Brain microvascular endothelial cell (primary cell): ENCODE results near the gene CDHR5.

ENCODE experiments used
- DNase-seq: peaks from one replicate; pipeline ENCODE4 v3.0.0-alpha.2; 2020
- H3K27ac ChIP-seq: fragments of 250-450 bp; sonication (Bioruptor Pico); 2 replicates; pipeline ENCODE4 v1.5.1; 2020; ENCODE audit warnings: mild to moderate bottlenecking, moderate library complexity
- H3K27me3 ChIP-seq: fragments of 250-450 bp; sonication (Bioruptor Pico); replicated peaks from 2 replicates; pipeline ENCODE4 v1.5.1; 2020; ENCODE audit warnings: mild to moderate bottlenecking
- H3K36me3 ChIP-seq: fragments of 250-450 bp; sonication (Bioruptor Pico); replicated peaks from 2 replicates; pipeline ENCODE4 v1.5.1; 2020; ENCODE audit warnings: mild to moderate bottlenecking
- H3K4me3 ChIP-seq: 2 replicates; pipeline ENCODE4 v1.5.1; 2011; ENCODE audit warnings: low read depth, mild to moderate bottlenecking, control low read depth, low read length, moderate library complexity
- in situ Hi-C: cut with HindIII; loops from 2 replicates; pipeline ENCODE4 v1.10.0; 2017; ENCODE audit warnings: low sequenced_read_pairs, low pct_ligation_motif_present
- TF ChIP-seq, protein P1 (sequence below): IDR thresholded peaks from 2 replicates; pipeline ENCODE4 v1.5.1; 2011; ENCODE audit warnings: low read depth, mild to moderate bottlenecking, moderate library complexity, low read length, control low read depth, inconsistent platforms; ENCODE audit errors: missing control alignments

CDHR5 gene

DNA sequence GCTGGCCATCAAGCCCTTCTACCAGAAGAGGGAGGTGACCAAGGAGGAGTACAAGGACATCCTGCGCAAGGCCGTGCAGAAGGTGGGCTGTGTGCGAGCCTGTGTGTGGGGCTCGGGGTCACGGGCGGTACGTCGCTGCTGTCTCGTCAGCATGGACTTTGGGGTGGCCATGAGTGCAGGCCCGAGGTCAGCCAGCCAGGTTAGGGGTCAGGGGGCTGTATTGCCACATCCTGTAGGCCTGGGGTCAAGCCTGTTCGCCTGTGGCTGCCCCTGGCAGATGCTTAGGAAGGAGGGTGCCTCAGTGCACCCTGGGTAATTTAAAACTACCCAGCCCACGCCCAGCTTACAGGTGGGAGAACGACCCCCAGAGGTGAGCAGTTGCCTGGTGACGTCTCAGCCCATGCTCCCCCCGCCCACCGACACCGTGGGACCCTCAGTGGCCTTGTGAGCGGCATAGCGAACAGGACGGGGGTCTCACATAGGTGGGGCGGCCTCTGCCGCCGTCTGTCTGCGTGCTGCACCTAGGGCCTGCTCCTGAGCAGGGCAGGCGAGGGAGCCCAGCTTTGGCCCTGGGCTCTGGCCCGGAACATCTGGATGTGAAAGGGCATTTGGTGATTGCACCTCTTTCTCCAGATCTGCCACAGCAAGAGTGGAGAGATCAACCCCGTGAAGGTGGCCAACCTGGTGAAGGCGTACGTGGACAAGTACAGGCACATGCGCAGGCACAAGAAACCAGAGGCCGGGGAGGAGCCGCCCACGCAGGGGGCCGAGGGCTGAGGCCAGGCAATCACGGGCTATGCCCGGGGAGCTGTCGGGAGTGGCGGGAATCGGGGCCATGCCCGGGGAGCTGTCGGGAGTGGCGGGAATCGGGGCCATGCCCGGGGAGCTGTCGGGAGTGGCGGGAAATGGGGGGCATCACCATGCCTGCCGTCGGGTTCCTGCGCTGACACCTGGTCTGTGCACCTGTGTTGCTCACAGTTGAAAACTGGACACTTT lies 13.5 kb downstream of the CDHR5 start:
- H3K4me3 ChIP-seq: no peak overlapping the region
- TF ChIP-seq, protein P1, sequence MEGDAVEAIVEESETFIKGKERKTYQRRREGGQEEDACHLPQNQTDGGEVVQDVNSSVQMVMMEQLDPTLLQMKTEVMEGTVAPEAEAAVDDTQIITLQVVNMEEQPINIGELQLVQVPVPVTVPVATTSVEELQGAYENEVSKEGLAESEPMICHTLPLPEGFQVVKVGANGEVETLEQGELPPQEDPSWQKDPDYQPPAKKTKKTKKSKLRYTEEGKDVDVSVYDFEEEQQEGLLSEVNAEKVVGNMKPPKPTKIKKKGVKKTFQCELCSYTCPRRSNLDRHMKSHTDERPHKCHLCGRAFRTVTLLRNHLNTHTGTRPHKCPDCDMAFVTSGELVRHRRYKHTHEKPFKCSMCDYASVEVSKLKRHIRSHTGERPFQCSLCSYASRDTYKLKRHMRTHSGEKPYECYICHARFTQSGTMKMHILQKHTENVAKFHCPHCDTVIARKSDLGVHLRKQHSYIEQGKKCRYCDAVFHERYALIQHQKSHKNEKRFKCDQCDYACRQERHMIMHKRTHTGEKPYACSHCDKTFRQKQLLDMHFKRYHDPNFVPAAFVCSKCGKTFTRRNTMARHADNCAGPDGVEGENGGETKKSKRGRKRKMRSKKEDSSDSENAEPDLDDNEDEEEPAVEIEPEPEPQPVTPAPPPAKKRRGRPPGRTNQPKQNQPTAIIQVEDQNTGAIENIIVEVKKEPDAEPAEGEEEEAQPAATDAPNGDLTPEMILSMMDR: no peak
- in situ Hi-C loops: no loop called here
- H3K36me3 ChIP-seq: peaks cover 75% of the 10 kb centered on the region
- DNase-seq: no peak
- H3K27ac ChIP-seq: no peak overlapping the region
- no peaks in the 10 kb centered on the region for H3K27me3 ChIP-seq

DNA sequence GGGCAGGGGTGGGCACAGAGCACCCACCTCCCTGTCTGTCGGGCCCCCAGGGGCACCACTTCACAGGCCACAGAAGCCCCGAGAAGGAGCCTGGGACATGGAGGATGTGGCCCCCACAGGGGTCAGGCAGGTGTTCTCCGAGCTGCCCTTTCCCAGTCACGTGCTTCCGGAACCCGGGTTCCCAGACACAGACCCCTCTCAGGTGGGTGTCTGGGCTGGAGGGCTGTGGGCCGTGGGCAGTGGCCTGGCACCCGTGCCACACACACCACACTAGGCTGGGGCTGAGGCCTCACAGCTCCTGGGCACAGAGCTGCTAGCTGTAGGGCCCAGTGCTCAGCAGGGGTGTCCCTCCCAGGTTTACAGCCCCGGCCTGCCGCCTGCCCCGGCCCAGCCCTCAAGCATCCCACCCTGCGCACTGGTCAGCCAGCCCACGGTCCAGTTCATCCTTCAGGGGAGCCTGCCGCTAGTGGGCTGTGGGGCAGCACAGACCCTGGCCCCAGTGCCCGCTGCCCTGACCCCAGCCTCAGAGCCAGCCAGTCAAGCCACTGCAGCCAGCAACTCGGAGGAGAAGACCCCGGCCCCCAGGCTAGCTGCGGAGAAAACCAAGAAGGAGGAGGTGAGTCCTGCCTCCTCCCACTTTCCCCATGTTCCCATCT lies 14.5 kb downstream of the CDHR5 start:
- H3K36me3 ChIP-seq: peaks cover 85% of the 10 kb centered on the region
- in situ Hi-C loops: no loop called here

DNA sequence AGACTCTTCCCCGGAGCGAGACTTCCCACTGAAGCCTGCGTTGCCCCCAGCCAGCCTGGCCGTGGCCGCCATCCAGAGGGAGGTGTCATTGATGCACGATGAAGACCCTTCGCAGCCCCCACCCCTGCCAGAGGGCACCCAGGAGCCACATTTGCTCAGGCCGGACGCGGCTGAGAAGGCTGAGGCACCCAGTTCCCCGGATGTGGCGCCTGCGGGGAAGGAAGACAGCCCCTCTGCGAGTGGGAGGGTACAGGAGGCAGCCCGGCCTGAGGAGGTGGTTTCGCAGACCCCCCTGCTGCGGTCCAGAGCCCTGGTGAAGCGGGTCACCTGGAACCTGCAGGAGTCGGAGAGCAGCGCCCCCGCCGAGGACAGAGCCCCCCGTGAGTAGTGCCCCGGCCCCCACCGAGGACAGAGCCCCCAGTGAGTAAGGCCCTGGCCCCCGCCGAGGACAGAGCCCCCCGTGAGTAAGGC lies 15.4 kb downstream of the CDHR5 start:
- in situ Hi-C loops: no loop called here
- no peaks in the 10 kb centered on the region for H3K27me3 ChIP-seq
- no peak overlapping the region for H3K27ac ChIP-seq
- no peak for DNase-seq
- TF ChIP-seq, protein P1: no peak
- H3K4me3 ChIP-seq: no peak overlapping the region
- H3K36me3 ChIP-seq: peaks cover 86% of the 10 kb centered on the region

More for the DNA sequence above, 14.5 kb downstream of the CDHR5 start:
- Histone ChIP-seq H3K4me3 (no peak overlapping the region), H3K27me3 (no peaks in the 10 kb centered on the region), H3K27ac (no peak overlapping the region)
- TF ChIP-seq, protein P1: no peak
- no peak for DNase-seq

DNA sequence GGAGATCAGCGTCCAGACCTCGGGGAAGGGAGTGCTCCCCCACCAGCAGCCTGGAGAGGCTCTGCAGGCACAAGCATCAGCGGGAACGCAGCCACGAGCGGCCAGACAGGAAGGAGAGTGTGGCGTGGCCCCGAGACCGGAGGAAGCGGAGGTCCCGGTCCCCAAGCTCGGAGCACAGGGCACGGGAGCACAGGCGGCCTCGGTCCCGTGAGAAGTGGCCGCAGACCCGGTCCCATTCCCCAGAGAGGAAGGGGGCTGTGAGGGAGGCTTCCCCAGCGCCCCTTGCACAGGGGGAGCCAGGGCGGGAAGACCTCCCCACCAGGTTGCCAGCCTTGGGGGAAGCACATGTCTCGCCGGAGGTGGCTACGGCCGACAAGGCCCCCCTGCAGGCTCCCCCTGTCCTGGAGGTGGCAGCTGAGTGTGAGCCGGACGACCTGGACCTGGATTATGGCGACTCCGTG lies 15.9 kb downstream of the CDHR5 start:
- TF ChIP-seq, protein P1: no peak

DNA sequence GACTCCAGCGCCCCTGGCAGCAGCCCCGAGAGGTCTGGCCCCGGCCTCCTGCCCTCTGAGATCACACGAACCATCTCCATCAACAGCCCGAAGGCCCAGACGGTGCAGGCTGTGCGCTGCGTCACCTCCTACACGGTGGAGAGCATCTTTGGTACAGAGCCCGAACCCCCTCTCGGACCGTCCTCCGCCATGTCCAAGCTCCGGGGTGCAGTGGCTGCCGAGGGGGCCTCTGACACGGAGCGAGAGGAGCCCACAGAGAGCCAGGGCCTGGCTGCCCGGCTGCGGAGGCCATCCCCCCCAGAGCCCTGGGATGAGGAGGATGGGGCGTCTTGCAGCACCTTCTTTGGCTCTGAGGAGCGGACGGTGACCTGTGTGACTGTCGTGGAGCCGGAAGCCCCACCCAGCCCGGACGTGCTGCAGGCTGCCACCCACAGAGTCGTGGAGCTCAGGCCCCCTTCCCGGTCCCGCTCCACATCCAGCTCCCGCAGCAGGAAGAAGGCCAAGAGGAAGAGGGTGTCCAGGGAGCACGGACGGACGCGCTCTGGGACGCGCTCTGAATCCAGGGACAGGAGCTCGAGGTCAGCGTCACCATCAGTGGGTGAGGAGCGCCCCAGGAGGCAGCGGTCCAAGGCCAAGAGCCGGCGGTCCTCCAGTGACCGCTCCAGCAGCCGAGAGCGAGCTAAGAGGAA lies 16.6 kb downstream of the CDHR5 start:
- H3K27ac ChIP-seq: no peak overlapping the region
- in situ Hi-C loops: no loop called here
- TF ChIP-seq, protein P1: no peak
- H3K4me3 ChIP-seq: no peak overlapping the region
- DNase-seq: no peak
- H3K36me3 ChIP-seq: peaks cover 86% of the 10 kb centered on the region
- H3K27me3 ChIP-seq: no peaks in the 10 kb centered on the region

More for the DNA sequence above, 15.9 kb downstream of the CDHR5 start:
- H3K36me3 ChIP-seq: peaks cover 86% of the 10 kb centered on the region
- DNase-seq: no peak
- no peak overlapping the region for H3K4me3 ChIP-seq
- H3K27me3 ChIP-seq: no peaks in the 10 kb centered on the region
- no peak overlapping the region for H3K27ac ChIP-seq
- in situ Hi-C loops: no loop called here
